GM21526 (cell line): ENCODE measurements around the gene C13orf42.

Source experiments
- ATAC-seq: cut with Tn5 transposase; IDR thresholded peaks from one replicate; pipeline ENCODE4 v1.9.1; 2021; ENCODE audit warnings: moderate library complexity; ENCODE audit not compliant: unreplicated experiment, low FRiP score

The C13orf42 gene

DNA sequence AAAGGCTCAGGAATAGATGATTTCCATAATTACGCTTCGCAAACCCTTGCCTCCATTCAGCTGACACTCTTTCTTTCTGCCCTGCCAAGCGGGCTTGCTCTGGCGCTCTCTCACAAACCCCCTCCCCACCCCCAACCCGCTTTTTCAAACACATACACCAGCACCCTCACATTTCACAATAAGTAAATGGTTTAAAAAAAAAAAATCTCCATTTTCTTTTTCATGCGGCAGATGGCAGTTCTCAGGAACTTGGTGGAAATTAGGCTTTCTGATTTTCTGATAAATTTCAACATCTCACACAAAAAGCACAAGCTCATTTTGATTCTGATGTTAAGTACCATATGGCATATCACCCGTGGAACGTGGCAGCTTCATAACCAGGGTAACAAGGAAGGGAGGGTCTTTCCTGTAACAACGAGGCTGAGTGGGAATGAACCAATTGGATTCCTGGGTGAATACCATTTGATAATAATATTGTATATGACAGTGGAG lies 43.8 kb downstream of the C13orf42 start:
- ATAC-seq, result no peak

DNA sequence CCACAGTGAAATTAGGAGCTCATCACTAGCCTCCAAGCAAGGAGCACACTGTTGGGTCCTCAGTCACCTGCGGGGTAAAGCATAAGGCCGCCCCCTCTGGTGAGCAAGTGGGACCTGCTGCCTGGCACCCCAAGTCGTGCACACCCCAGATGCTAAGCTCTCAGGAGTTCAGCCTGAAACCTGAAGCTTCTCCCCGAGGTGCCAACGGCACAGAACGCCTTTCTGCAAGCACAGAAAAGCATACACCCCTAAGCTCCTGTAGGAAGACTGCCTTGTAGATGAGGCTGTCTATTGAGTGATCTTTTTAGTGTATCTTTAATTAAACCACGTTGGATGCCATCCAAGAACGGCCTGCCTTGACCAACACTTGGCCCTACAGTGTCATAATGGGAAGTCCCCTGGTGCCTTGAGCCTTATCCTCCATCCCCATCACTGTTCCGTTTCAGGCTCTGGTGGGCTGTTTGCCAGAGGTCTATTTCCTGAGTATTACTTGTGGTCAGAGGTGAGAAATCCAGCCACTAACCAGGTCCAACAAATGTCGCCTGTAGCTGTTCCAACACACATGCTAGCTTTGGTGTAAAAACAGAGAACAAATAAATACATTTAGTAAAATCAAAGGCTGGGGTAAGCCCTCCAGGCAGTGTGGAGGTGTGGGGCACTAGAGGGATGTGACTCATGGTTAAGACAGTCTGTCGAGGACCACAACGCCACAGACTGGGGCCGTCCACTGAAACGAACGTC lies 44.8 kb downstream of the C13orf42 start:
- ATAC-seq, result no peak

DNA sequence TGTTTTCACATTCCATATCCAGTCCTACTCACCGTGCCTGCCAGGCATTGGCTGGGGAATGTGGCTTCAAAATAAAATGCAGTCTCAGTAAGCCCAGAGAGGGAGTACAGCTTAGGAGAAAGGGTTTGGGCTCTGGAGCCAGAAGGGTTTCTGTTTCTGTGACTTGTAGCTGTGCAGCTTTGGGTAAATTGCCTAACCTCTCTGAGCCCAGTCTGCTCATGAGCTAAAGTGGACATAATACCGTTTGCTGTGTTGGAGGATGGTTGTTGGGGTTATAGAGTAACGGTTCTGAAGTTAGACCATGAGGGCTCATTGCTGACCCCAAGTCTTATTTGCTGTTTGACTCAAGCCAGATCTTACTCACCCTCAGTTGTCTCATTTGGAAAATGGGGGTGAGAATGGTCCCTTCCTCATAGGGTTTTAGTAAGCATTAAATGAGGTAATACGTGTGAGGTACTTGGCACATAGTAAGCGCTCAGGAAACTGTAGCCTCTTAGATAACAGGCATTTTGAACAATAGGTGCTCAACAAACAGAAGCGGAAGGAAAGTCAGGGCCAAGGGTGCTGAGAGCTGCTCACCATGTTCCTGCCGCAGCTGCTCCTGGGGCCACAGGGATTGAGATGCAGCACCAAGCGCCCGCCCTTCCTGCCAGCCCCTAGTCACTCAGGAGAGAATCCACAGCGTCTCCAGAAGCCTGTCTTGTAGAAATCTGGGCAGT lies 45.5 kb downstream of the C13orf42 start:
- ATAC-seq, result no peak

DNA sequence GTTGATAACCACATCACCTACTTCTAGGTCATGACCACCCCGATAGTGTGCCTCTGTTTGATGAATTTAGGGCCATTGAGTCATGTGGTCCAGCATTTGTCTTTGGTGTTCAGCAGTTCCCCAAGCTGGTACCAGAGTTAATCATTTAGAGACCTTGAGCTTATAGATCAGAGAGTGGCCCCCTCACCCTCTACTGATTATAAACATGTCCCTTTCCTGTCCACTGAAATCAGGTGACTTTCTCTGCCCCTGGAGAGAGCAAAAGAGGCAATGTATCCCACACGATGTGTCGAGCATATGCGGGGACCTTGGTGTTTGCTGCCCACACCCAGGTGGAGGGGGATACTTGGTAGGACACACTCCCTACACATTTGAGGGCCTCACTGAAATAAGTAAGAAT lies 46.3 kb downstream of the C13orf42 start:
- ATAC-seq, result no peak

DNA sequence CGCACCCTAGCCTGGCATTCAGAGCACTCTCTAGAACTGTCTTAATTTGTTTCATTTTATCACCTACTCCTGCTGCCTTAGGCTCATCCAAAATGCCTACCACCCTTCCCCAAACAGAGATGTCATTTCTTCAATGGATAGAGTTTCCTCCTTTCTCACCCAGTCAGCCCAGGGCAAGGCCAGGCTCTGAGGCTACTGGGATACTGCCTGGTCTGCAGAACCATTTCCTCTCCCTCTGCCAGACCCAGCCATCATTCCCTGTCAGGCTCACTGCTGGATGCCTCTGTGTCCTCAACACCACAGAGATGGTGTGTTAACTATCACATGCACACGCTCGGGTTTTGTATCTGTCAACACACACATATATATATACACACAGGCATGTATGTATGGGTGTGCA lies 47.2 kb downstream of the C13orf42 start:
- ATAC-seq, result no peak

DNA sequence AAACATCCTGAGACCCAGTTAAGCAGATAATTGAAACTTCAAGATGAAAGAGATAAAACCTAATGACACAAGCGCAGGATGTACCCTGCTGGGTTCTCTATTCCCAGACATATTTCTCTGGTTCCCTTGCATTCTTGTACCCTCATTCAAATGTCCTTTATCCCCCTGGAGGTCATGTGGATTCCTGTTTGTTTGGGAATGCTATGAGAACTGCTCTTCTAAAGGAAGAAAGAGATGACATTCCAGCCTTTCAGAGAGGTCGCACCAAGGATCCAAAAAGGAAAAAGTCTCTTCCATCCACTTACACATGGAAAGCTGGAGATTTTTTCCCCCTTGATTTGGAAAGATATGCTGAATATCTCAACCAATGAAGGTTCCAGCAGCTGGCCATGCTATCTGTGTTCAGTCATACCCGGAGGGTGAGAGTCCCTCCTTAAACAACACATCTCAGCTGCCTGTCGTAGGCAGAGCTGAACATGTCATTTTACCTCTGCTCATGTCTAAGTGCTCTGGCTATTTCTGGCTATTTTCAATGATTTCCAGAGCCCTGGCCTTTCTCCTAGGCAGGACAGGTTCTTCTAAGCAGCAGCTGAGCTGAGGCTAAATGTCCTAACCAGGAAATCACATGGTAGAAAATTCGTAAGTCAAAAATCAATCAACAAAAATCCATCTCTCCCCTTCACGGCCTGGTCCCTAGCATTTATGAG lies 52.5 kb downstream of the C13orf42 start:
- no peak for ATAC-seq

DNA sequence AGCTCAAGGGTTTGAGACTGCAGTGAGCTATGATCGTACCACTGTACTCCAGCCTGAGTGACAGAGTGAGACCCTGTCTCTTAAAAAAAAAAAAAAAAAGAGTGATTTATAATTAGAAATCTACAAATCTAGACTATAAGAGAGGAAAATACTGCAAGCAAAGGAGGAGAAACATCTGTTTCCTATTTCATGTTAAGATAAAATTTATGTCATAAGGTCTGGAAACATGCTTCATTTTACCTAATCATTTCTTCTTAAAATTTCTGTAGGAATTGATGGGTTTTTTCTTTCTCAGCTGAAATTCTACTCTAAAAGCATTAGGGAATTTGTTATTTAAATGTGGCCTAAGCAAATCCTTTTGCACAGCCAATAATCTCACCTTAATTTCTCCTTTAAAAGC lies 53.2 kb downstream of the C13orf42 start:
- no peak for ATAC-seq

DNA sequence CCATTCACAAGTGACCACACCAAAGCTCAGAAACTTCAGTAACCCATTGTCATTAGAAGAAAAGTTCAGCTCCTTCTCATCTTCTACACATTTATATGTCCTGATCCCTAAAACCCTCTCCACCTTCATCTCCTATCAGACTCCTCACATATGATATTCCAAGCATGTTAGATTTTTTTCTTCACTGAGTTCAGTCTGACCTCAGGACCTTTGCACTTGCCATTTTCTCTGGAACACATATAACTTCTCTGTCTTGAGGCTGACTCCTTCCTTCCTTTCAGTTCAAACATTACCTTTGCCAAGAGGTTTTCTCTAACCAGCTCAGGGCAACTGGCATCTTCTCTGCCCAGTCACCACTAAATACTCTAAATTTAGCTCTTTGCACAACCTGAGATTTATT lies 54.1 kb downstream of the C13orf42 start:
- no peak for ATAC-seq

DNA sequence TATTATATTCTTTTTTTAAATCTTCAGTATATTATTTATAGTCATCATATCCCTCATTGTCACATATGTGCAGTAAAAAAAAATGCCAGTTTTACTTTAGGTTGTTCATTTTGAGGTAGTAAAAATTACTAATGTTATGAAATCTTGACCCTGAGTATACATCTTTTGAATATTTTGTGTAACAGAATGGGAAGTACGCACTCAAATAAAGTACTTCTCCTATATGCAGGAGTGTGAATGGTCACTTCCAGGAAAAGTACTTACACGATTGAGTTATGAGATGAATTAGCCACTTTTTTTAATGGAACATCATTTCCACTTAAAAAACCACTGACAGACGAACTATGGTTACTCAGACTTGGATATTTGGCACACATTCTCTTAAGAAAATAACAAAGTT lies 58.5 kb downstream of the C13orf42 start:
- no peak for ATAC-seq

DNA sequence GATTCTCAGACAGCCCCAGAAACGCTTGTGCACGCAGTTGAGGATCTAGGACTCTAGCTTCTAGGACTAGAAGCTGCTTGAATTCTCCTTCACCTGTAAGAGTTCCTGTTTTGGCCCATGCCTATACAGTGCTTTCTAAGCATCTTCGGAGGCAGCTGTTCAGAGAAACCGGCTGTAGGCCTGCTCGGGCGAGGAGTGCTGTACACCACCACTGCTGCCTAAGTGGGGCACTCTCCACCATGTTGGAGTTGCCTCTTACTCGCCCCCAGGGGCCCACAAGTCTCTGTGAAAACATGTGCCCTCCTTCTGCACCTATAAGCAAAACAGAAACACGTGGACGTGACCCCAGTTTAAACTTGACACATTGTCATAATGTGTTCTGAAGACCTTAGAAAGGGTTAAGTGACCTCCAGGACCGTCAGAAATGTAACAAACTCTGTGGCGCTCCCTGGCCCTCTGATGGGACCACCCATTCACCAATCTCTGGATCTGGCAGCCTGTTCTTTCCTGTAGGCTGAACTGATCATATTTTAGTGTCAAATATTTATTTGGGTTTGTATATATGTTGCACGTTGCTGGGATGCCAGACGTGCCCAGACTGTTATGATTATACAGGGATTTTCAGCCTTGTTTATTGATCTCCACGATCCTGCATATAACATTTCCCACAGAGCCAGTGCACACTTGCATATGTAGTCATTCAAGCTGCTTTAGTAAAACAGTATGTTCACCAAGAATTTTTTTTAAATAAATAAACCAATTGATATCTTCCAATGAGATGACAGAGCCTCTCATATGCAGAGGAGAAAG lies 60.8 kb downstream of the C13orf42 start:
- no peak for ATAC-seq

DNA sequence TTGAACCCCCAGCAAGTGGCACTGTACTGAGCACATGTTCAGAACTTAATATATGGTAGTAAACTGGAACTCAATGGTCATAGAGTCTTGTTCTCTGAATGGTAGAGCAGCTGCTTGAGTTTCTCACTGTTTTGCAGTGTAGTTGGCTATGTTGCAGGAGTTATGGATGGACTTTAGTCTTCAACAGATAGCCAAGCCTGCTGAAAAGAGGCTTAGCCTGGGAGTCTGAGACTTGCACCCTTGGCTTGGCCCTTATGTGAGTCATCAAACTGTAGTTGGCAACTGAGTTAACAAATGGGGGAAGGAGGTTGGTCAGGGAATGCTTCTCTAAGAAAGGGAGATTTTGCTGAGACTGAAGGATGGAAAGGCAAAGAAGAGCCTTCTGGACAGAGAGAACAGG lies 62.5 kb downstream of the C13orf42 start:
- no peak for ATAC-seq

DNA sequence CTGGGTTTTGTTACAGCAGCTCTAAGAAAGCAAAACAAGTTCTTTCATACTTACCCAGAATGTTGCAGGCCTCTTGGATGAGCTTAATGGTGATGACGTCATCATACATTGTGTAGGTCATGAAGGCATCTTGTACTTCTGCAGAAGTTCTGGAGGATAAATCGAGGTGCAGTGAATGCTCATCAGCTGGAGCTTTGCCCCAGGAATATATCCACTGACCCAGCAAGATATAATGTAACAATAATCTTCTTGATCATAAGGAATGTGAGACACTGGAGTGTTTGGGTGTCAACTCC lies 63.0 kb downstream of the C13orf42 start:
- ATAC-seq, result no peak

DNA sequence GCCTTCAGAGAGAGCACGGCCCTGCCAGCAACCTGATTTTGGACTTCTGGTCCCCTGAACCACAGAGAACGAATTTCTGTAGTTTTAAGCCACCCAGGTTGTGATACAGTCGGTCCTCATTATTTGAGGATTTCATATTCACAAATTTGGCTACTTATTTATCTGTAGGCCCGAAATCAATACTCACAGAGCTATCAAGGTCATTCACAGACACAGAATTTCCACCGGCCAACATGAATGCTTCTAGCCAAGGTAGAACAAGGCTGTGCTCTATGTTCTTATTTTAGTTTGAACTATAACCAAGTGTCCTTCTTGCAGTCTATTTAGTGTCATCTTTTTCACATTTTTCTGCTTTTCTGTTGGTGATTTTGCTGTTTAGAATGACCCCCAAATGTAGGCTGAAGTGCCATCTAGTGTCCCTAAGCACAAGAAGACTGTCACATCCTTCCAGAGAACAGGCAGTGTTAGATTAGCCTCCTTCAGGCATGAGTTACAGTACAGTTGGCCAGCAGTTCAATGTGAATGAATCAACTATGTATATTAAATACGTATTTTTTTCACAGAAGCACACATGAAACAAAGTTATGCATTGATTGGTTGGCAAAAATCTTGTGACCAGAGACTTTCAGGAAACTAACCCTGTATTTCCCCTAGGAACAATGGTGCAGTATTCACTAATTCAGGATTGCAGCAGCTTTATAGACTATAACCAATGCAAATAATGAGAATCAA lies 63.5 kb downstream of the C13orf42 start:
- no peak for ATAC-seq

DNA sequence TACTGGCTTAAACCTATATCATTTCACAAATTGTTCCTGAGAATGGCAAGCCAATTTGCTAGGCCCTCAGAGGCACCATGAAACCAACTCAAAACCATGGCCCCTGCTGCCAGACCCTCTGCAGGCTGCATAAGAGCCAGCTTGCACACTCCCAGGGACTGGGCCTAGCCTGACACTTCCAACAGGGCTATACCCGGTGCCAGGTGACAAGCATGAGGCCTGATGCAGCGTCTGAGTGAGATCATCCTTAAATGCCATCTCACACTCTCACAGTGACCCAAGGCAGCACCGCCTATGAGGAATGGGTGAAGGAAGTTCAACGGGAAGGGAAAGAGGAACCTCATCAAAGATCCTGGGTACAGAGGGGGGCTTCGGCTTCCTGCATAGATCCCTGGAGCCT lies 65.6 kb downstream of the C13orf42 start:
- no peak for ATAC-seq

DNA sequence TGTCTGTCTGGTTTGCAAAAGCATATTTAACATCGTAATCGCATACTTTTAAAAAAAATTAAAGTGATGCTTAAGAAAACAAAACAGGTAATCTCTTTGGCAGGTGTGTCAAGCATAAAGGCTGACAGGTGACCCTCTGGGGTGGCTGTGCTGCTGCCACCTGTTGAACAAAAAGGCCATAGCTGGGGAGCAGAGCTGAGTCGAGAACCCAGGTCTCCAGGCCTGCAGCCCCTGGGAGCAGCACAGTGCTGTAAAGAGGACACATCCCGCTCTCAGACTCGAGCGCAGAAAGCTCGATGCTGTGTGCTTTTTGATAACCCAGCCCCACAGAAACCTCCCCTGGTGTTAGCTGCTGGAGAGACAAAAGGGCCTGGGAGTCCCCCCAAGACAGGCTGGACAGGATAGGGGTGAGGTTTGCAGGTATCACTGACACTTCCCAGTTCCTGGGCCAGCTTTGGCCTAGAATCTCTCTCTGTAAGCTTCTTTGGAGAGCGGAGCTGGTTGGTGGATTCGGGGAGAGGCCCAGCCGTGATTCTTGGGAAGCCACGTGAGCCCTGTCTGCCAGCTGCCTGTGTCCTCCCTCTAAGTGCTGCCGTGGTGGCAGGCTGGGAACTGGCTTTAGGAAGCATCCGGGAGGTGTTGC lies 66.9 kb downstream of the C13orf42 start:
- no peak for ATAC-seq

DNA sequence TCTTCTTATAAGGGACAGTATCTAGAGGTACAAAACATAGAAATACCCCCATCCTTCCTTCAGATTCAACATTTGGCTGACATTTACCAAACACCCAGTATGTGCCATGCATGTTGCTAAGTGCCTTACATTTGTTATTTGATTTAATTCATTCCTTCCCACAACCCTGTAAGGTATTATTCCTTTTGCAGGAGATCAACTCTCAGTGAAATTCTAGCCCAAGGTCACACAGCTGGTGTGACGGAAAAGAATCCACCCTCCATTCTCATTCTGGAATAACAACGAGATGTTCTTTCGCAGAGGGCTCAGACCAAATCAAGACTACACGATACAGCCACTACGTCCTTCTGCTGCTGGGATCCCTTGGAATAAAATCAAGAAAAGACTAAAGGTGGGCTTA lies 67.8 kb downstream of the C13orf42 start:
- no peak for ATAC-seq

DNA sequence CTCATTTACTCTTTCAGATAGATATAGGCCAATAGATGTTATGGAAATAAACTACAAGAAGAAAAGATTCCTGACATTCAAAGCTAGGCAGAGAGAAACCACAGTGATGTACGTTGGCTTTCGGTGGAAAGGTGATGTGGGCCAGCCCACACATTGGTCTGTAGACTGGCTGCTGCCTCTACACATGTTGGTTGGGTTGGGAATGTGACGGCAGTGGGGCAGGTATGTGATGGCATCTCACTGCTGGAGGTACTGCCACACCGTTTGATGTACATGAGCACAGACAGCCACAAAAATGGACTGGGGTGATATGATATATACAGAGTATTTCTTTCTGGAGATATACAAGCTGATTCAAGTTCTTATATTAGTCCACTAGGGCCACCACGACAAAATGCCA lies 69.4 kb downstream of the C13orf42 start:
- ATAC-seq, result no peak

DNA sequence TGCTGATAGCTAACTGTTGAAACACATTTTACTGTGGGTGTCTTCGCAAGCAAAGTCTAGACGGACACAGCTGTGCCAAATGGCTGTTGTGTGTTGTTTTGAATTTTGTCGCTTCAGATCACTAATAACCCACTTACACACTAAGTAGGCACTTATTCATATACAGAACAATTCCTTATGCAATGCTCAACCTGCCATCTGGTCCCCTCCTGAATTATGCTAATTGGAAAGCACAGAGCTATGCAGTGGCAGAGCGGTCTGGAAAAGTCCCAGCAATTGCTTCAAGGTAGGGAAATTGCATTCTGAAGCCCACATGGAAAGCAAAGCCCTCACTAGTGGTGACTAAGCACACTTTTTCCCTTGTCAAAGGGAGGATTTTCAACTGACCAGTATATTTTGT lies 69.9 kb downstream of the C13orf42 start:
- ATAC-seq, result no peak

DNA sequence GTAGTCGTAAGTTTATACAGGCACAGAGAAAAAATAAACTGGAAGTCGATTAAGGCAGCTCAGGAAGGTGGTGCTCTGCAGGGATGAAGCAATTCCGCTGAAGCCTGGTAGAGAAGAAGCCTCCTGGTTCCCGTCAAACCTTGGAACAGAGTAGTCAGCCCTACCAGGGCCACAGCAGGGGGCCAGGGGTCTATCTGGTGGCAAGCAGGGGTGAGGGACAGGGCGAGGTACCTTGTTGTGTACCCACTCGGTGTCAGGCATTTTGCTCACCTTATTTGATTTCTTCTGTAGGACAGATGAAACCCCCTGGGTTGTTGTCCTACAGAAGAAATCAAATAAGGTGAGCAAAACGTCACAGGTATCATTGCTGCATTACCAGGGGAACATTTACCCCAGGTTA lies 70.6 kb downstream of the C13orf42 start:
- no peak for ATAC-seq

DNA sequence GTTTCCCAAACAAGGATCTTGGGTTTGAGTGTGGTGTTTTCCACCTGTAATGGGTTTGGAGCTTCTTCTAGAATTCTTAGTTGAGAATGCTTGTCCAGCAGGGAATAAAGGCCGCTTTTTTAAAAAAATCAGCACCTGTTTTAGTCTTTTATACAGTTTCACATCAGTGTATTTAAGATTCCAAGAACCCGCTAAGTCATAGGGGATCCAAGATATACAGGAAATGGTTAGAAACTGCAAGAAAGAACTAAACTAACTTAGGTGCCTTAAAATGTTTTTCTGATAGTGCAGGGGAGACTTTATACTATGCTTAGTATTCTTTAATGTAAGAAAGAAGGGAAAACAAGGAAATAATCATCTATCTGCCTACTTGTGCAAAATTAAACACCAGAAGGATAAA lies 74.7 kb downstream of the C13orf42 start:
- ATAC-seq, result no peak
